GM12878 (cell line): ENCODE results near the gene RNFT2.
"Not testable (repeated sequence)": the region's sequence is repeated elsewhere in the genome, so short reads cannot be mapped to it uniquely, and the experiment has no call there.

Source experiments
- CTCF ChIP-seq, 3 experiments: IDR thresholded peaks in 2 of 3; conservative IDR thresholded peaks in 1 of 3; 2 replicates each; pipeline ENCODE4 v1.5.1; 2011; ENCODE audit warnings: low read depth in 3 of 3, low read length in 3 of 3, mild to moderate bottlenecking in 3 of 3, control low read depth in 2 of 3, moderate library complexity in 2 of 3, inconsistent platforms in 1 of 3, mixed read lengths in 1 of 3; ENCODE audit not compliant: control insufficient read depth in 2 of 3, insufficient read depth in 1 of 3; ENCODE audit errors: extremely low read depth in 1 of 3
- ETV6 ChIP-seq, 2 experiments: fragments of 450-650 bp in 1 of 2; IDR thresholded peaks in 1 of 2; conservative IDR thresholded peaks in 1 of 2; 2 replicates each; pipeline ENCODE4 v1.6.1; 2014; ENCODE audit warnings: antibody characterized with exemption in 1 of 2, borderline replicate concordance in 1 of 2, low read depth in 1 of 2, mild to moderate bottlenecking in 1 of 2, moderate library complexity in 1 of 2
- JUND ChIP-seq: IDR thresholded peaks from 2 replicates; pipeline ENCODE4 v1.6.1; 2012; ENCODE audit warnings: low read depth, mild to moderate bottlenecking, low read length, improper control_type of control experiment, moderate library complexity
- MYB ChIP-seq: fragments of 150-350 bp; IDR thresholded peaks from 2 replicates; pipeline ENCODE4 v1.6.1; 2014; ENCODE audit warnings: mild to moderate bottlenecking, low read depth, low read length, borderline replicate concordance
- POLR2AphosphoS5 ChIP-seq: IDR thresholded peaks from 2 replicates; pipeline ENCODE4 v1.6.1; 2011; ENCODE audit warnings: mild to moderate bottlenecking, low read length, inconsistent platforms
- RELB ChIP-seq: fragments of 450-650 bp; IDR thresholded peaks from 2 replicates; pipeline ENCODE4 v1.6.1; 2017; ENCODE audit warnings: low read depth, mild to moderate bottlenecking, moderate library complexity

GRCh38 chr12:116754097-116754496, 16.0 kb downstream of the RNFT2 start:
- TF ChIP-seq ETV6 (conservative IDR thresholded peaks at IDR 0.05 in 1 of 2, IDR thresholded peaks at IDR 0.05 in 1 of 2; ENCODE audit: borderline replicate concordance in 1 of 2, low read depth in 1 of 2); CTCF (IDR thresholded peaks at IDR 0.05 in 2 of 3, conservative IDR thresholded peaks at IDR 0.05 in 1 of 3; ENCODE audit: control insufficient read depth in 2 of 3, extremely low read depth in 1 of 3, insufficient read depth in 1 of 3, low read depth in 3 of 3, low read length in 3 of 3); MYB; JUND; RELB; POLR2AphosphoS5: not testable (repeated sequence)
